DMS114 treated with DMSO at 0.1 percent for 48 hours (cell line): ENCODE data around the gene CACNA1I.

Experiments
- DNase-seq: peaks from one replicate; lab custom pipeline; 2025; ENCODE audit not compliant: unreplicated experiment; lab: John Stamatoyannopoulos, UW

The CACNA1I gene

DNA sequence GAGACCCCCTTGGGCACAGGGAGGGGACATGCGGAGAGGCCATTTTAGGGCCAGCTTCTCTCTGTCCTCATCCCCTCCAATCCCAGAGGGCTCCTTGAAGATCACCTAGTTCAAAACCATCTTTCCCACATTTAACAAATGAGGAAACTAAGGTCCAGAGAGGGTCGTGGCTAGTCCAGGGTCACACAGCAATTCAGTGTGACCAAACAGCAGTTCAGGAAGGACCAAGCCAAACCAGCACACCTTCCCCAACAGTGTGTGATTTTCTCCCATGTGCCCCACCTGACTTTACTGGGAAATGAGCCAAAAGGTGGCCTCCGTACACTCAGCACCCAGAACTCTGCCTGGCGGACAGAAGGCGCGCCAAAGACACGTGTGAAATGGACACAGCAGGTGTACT lies 51.3 kb downstream of the CACNA1I start:
- DNase-seq = no peak

DNA sequence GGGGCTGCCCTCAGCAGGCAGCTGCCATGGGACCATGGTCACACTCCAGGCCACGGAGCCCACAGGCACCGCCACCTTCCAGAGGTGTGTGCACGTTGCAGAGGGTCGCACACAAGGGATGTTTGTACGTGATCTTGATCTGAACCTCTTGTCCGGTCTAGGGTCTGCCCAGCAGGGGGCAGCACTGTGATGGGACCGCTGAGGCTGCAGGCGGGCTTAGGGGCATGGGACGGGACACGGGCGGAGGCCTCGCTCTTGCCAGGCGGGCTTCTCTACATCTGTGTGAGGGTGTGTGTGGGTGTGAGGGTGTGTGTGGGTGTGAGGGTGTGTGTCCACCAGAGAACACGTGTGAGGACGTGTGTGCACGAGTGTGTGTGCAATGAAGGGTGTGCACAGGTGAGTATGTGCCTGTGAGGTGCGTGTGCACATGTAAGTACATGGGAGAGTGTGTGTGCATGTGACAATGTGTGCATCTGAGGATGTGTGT lies 52.4 kb downstream of the CACNA1I start:
- DNase-seq = no peak

DNA sequence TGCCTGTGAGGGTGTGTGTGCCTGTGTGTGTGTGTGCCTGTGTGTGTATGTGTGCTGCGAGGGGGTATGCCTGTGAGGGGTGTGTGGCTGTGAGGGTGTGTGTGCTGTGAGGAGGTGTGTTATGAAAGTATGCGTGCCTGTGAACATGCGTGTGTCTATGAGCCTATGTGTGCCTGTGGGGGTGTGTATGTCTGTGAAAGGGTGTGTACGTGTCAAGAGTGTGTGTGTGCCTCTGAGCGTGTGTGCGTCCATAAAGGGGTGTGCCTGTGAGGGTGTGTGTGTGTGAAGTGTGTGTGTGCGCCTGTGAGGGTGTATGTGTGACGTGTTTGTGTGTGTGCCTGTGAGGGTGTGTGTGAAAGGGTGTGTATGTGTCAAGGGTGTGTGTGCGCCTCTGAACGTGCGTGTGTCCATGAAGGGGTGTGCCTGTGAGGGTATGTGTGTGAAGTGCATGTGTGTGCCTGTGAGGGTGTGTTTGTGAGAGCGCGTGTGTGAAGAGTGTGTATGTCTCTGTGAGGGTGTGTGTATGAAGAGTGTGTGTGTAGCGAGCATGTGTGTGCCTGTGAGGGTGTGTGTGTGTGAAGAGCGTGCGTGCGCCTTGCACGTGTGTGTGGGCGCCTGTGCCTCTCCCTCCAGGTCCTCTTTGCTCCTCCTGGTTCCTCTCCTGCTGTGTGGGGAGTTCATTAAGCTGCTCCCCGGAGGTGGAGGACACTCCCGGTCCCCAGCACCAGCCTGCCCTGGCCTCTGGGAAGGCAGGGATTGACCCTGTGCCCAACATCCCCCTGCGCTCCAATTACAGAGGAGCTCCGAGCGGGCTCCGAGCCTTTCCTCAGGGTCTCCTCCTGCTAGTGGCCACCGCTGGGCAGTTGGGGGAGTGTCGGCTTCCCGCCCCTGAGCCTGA lies 53.3 kb downstream of the CACNA1I start:
- no peak for DNase-seq

DNA sequence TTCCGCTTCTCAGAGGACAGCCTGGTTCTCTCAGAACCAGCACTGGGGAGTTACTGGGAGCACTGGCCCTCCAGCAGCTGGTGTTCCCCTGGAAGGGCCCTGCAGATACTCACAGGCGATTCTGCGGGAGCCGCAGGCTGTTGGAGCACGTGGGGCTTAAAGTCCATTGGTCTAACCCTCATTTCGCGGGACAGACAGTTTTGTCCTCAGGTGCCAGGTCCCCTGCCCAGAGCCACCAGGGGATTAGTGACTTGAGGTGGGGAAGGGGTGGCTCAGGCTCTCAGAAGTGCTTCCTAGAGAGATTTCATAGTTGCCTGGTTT lies 53.9 kb downstream of the CACNA1I start:
- DNase-seq = no peak

DNA sequence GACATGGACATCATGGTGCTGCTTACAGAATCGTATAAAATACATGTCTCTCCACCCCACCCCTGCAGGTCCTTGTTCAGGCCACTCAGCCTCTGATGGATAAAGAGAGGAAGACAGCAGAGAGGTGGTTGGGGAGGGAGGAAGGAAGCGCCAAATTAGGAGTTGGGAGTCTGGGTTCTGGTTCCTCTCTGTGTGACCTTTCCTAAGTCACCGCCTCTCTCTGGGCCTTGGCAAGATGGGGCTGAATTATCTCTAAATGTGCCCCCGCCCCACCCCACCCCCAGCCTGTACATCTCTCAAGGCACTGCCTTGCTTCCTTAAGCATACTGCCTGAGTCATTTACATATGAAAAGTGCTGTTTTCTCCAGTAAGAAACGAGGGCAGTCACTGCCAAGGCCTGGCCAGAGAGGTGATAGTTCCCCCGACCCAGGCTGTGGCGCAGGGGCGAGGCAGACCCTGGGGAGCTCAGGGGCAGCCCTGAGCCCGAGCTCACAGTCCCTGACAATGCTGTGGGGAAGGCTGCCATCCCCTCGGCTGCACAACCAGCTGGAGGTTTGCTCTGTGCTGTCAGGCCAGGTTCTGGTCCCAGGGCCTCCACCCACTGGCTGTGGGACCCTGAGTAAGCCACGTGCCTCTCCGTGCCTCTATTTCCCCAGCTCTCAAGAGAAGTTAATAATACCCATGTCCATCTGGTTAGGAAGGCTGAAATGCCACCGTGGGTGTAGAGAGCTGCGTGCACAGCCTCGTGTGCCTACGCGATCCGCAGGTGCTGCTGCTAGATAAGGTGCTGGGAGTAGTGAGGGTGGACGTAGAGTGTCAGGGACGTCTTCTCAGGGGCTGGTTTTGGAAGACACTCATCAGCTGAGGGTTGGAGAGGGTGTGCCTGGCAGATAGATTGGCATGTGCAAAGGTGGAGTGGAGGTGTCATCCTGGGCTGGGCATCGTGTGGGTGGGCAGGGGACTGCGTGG lies 55.3 kb downstream of the CACNA1I start:
- DNase-seq = no peak

DNA sequence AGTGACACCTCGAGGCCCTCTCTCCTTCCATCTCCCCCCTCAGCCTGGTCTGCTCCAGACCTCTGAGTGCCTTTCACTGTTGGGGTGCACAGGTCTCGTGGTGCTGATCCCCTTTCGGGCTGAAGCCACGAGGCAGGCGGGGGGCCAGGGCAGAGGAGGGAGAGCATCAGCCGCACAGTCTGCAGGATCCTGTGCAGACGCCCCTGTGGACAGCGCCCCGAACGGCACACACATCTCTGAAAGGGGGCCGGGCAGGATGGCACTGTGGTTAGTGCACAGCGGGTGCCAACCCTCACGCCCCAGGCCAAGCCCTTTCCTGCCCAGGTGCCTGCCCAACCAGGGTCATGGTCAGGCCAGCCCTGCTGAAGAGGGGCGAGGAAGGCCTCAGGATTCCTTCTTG lies 56.7 kb downstream of the CACNA1I start:
- no peak for DNase-seq

DNA sequence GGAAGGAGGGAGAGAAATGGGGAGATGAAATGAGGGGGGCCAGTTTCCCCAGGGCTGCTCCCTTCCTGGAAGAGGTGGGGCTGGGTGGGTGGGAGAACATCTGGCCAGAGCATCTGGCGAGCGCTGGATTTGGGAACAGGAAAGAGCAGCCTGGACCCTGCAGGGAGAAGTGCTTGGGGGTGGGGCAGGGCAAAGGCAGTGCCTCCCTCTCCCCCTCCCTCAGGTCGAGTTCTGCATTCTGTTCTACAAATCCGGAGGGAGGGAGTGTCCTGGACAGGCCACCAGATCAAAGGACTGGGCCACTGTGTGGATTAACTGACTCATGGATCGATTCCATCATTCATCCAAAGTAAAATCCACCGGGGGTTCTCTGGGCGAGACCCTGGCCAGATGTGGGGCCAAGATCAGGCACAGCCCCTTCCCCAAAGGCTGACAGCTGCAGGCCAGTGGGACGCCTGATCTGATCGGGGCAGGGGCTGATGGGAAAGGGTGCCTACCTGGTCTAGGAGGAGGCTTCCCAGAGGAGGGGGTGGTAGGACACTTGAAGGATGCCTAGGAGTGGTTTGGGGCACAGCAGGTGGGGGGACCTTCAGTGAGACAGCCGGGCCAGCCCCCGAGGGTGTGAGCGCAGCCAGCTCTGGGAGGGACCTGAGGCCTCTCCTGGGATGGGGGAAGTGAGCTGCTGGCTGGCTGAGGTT lies 57.5 kb downstream of the CACNA1I start:
- DNase-seq = no peak

DNA sequence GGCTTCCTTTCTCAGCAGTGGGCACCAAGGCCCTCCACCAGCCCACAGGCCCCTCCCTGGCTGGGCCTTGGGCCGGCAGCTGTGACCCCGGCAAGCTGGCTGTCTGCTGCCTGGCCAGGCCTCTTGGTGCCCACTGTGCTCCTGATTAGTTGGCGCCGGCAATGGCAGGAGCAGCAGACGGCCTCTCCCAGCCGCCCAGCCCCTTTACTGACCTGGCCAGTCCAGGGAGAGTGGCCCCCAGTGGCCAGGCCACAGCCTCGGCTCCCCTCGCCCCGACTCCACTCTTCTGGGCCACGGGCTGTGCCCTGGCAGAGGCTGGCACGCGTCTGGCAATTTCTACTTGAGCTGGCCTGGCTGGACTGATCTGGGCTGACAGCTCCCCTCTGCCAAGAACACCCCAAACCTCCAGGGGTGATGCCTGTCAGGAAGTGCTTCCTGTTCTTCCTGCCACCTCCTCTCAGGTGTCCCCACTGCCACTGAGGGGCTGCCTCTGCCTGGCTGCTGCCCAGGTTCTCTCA lies 58.1 kb downstream of the CACNA1I start:
- no peak for DNase-seq

DNA sequence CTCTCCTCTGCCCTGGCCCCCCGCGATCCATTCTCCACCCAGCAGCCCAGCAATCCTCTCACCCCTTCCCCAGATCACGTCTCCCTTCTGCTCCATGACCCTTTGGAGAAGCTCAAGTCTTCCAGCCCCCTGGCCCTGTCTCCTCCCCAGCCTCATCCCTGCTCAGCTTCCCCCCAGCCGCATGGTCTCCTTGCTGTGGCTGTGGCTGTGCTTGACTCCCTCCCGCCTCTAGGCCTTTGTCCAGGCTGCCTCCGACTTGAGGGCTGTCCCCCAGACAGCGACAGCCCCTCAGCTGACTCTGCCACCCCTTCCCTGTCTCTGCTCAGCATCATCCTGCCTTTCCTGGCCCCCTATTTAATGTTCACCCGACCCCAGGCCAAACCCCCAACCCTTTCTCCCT lies 59.3 kb downstream of the CACNA1I start:
- DNase-seq = no peak

DNA sequence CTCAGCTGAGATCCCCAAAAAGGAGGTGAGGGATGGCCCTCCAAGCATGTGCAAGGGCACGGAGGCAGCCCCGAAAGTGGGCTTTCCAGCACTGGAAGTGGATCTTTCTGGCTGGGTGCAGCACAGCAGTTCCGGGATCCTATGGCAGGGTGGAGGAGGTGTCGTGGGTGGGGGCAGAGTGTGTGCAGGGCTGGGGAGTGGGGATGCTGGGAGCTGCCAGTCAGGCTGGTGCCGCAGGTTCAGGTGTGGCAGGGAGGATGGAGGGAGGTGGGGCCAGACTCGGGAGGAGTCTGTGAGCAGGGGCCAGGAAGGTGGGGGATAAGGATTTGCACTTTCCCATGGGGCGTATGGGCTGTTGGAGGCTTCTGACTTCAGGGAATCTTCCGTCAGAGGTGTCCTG lies 60.2 kb downstream of the CACNA1I start:
- DNase-seq = no peak

DNA sequence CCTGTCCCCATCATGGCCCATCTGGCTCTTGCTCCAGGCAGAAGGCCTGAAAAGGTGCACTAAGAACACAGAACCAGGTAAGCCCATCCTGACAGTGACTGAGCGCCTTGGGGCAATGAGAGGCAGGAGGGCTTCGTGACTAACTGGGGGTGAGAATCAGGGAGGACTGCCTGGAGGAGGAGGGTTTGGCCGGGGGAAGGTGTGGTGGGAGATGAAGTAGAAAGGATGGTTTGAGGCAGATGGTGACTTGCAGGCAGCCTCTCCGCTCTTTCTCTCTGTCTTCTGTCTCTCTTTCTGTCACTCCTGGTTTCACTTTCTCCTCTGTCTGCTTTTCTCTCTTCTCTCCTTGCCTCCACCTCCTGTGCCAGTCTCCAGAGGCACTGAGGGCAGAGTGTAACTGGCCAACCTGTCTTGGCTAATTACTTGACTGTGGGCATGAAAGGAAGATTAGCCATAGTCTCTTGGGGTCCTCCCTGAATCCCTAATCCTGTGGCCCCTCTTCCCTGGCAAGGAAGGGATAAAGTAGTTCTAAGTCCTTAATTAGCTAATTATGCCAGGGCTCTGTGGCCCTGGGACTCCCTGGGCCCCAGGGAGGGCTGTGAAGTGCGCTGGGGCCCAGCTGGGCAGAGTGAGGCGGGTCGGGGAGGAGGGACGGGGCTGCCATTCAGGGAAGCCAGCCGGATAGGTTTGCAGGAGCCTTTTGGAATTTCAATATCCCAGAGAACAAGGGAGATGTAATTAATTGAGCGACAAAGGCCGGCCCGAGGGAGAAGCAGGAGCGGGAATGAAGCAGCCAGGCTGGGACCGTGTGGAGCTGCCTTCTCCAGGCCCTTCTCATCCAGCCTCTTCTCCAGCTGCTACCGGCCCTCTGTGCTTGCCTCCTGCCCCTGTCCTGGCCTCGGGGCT lies 61.1 kb downstream of the CACNA1I start:
- DNase-seq = no peak

DNA sequence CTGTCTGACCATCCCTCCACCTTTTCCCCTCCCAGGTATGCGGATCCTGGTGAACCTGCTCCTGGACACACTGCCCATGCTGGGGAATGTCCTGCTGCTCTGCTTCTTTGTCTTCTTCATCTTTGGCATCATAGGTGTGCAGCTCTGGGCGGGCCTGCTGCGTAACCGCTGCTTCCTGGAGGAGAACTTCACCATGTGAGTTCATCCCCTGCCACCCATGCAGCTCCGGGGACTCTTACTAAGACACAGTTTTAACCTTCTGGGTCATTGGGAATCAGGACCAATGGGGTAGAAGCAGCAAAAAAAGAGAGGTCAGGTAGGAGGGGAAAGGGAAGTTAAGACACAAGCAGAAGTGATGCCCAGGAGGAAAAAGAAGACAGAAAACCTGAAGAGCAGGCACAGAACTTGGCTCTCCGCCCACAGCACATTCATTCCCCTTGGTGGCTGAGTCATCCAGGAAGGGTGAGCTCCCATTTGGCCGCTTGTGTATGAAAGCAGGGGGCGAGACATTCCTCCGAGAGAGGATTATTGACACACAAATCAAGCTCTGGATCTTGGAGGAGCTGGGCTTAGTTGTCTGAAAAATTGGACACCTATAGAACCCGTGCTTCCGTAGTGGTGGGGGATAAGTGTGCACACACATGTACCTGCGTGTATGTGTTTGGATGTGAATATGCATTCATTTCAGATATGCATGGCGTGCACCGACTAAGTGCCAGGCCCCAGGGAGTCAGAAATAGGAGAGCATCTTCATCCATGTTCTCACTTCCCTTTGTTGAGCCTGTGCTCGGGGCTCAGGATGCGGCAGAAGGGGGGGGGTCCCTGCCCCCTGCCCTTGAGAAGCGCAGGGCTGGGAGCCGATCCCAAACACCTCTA lies 64.2 kb downstream of the CACNA1I start:
- DNase-seq = no peak

DNA sequence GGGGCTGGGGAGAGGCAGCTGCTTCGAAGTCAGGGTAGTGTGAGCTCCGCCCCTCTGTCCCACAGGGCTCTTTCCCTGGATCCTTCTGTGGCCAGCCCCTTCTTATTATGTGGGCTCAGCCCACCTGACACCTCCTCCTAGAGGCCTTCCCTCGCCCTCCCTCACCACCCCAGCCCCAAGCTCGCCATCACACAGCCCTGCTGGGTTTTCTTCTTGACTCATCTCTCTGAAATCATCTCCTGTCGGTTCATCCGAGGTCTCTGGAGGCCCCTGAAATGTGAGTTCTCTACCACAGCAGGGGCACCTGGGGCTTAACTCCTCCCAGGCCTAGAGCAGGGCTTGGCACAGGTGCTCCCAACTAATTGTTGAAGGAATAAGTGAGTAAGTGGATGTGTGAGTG lies 65.2 kb downstream of the CACNA1I start:
- no peak for DNase-seq

DNA sequence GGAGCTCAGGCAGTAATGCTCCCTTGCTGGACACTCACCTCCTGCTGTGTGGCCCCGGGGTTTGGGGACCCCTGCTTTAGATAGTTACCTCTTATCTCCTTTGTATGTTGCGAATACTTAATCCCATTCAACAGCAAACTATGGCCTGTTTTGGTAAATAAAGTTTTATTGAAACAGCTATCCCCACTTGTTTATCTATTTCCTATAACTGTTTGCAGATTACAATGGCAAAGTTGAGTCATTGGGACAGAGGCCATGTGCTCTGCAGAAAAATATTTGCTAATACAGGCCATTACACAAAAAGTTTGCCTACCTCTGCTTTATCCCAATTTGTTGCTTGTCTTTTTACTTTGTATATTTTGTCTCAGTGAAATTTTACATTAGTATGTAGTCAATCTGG lies 68.4 kb downstream of the CACNA1I start:
- no peak for DNase-seq

DNA sequence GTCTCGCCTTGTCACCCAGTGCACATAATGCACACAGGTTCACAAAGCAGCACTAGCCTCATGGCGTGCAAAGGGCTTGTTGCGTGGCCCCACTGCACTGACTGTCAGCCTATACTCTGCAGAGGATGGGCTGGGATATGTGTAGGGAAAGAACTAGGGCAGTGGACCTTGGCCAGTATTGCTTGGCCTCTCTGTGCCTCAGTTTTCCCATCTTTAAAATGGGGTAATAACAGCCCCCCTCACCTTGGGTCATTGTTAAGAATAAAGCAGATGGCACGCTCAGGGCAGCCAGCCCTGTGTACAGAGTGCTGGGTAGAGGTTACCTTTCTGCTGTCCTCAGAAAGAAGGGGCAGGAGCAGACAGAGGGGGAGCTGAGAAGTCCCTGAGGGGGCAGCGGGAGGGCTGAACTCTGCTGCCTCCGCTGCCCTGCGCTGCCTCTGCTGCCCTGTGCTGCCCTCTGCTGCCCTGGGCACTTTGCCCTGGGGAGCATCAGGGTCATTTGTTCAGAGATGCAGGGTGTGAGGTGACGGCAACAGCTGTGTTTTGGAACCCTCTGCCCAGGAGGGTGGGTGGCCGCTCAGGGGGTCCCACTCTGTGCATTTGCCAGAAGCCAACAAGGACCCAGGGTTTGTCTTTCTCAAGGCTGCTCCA lies 71.2 kb downstream of the CACNA1I start:
- no peak for DNase-seq

DNA sequence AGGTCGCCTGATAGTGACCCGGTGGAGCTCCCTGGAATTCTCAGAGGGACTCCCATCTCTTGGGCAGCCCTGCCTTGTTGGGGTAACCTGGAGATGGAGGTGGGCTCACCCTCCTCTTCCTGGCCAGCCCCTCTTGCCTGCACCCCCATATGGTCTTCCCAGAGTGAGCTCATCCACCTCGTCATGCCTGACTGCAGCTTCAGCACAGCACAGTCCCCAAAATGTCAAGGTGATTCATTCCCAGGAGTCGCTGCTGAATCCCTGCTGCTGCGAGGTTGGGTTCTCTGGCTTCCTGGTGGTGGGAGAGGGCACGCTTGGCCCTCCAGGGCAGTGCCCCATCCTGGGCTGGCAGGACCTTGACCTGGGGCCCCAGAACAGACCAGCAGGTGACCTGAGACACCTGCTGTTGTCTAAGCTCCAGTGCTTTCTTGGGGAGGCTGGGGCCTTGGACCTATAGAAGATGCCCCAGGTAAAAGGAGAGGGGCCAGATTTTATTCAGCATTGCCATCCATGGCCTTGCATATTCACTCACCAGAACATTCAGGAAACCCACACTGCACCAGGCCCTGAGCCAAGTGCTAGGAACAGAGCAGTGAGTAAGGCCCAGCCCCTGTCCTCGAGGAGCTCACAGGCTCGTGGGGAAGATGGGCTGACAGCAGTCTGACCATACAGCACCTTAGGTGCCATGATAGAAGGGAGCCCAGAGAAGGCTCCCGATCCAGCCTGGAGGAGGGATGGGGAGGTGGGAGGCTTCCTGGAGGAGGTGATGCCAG lies 72.9 kb downstream of the CACNA1I start:
- no peak for DNase-seq

DNA sequence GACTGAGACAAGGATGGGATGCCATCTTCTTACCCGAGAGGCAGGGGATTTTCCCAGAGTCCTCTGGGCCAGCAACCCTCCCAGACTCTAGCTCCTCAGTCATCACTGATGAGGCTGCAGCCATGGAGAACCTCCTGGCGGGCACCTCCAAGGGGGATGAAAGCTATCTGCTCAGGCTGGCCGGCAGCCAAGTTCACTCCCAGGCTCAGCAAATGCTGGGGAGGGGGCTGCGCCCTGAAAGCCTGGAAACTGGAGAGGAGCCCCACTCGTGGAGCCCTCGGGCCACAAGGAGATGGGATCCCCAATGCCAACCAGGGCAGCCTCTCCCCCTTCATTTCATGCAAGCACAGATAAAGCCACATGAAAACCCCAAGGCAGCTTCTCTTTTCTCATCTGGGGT lies 75.0 kb downstream of the CACNA1I start:
- DNase-seq = no peak
